K562 (cell line): Measurements from ENCODE around the gene LCA5. TPM values are rescaled to one million over a fixed set of nuclear protein-coding genes. Genes with fewer than 3 reads are reported as not detected.

Source experiments
- CBX8 ChIP-seq: fragments of 200-600 bp; sonication (generic); IDR thresholded peaks from 2 replicates; pipeline ENCODE4 v1.6.1; 2012; ENCODE audit warnings: borderline replicate concordance, mixed run types, low read depth, mild to moderate bottlenecking, moderate library complexity, mixed read lengths, low read length, control low read depth, inconsistent platforms; ENCODE audit not compliant: poor library complexity, severe bottlenecking; ENCODE audit errors: extremely low read depth
- GABPB2 ChIP-seq: fragments of 250-450 bp; sonication (Bioruptor Pico); conservative IDR thresholded peaks from 2 replicates; pipeline ENCODE4 v1.5.1; 2021; ENCODE audit warnings: mild to moderate bottlenecking
- HMBOX1 ChIP-seq: sonication (generic); IDR thresholded peaks from 2 replicates; pipeline ENCODE4 v1.6.1; 2016
- SMARCB1 ChIP-seq: IDR thresholded peaks from 2 replicates; pipeline ENCODE4 v1.6.1; 2011; ENCODE audit warnings: improper control_type of control experiment, low read depth; ENCODE audit not compliant: insufficient read length
- ZNF407 ChIP-seq: fragments of 450-650 bp; IDR thresholded peaks from 2 replicates; pipeline ENCODE4 v1.6.1; 2016; ENCODE audit warnings: low read depth
- ZNF639 ChIP-seq, 2 experiments: fragments of 200-800 bp in 1 of 2; sonication (Bioruptor generic) in 1 of 2; sonication (generic) in 1 of 2; formaldehyde crosslinking in 1 of 2; IDR thresholded peaks in 1 of 2; conservative IDR thresholded peaks in 1 of 2; 2 replicates each; pipeline versions ENCODE4 v1.5.0 to v1.6.1; 2016 to 2020; ENCODE audit warnings: missing compliant biosample characterization in 1 of 2, missing genetic modification characterization in 1 of 2, missing genetic modification reagents in 1 of 2
- polyA plus RNA-seq, 8 experiments: library from polyadenylated mRNA; depleted of rRNA in 4 of 8; stranded (reverse) in 5 of 8; unstranded in 3 of 8; fragments of >200 nt; fragmentation: Nextera tagmentation in 2 of 8; fragmentation: Illumina TruSeq in 1 of 8; extraction: Ambion mirVana in 2 of 8; extraction: Trizol in 1 of 8; gene quantifications; 2 replicates each; pipeline versions ENCODE4 v1.2.1 to v1.2.3, GENCODE V29; 2011 to 2014; ENCODE audit warnings: inconsistent platforms in 1 of 8, missing spikeins in 1 of 8
- total RNA-seq, 7 experiments: library from RNA; depleted of rRNA in 6 of 7; stranded (reverse); fragments of >200 nt in 6 of 7; fragmentation: Illumina TruSeq in 2 of 7; extraction: Trizol in 2 of 7; gene quantifications; 2 replicates each; pipeline versions ENCODE4 v1.2.1 to v1.2.3, GENCODE V29; 2011 to 2021; ENCODE audit warnings: low replicate concordance in 1 of 7

The LCA5 gene
- total and polyA plus RNA-seq, 9 of the 15 experiments (the other 6 are each of a cell fraction or from before 2014, with no cell fraction given) = 1.0 to 3.4 (median 1.8) TPM

GRCh38 chr6:79441192-79441591 lies 96.0 kb downstream of the LCA5 start (continued):
- TF ChIP-seq ZNF639 (CRISPR knock-in tag; conservative IDR thresholded peaks at IDR 0.05 in 1 of 2, IDR thresholded peaks at IDR 0.05 in 1 of 2) (no peak), GABPB2 (CRISPR knock-in tag) (no peak), ZNF407 (no peak), SMARCB1 (no peak), CBX8 (no peak), HMBOX1 (no peak)
